Fibroblast of lung (primary cell): ENCODE measurements around the gene ZNF831.

Experiments
- CTCF ChIP-seq, 2 donors: IDR thresholded peaks in 1 of 2; conservative IDR thresholded peaks in 1 of 2; 1 replicate in 1 of 2; 2 replicates in 1 of 2; pipeline ENCODE4 v1.5.1; 2011 to 2012; ENCODE audit warnings: low read length in 2 of 2, control low read depth in 1 of 2, inconsistent platforms in 1 of 2, low read depth in 1 of 2, mild to moderate bottlenecking in 1 of 2
- EZH2 ChIP-seq: IDR thresholded peaks from 2 replicates; pipeline ENCODE4 v1.5.1; 2012; ENCODE audit warnings: low read length, control low read depth, mild to moderate bottlenecking; ENCODE audit errors: missing control alignments

DNA sequence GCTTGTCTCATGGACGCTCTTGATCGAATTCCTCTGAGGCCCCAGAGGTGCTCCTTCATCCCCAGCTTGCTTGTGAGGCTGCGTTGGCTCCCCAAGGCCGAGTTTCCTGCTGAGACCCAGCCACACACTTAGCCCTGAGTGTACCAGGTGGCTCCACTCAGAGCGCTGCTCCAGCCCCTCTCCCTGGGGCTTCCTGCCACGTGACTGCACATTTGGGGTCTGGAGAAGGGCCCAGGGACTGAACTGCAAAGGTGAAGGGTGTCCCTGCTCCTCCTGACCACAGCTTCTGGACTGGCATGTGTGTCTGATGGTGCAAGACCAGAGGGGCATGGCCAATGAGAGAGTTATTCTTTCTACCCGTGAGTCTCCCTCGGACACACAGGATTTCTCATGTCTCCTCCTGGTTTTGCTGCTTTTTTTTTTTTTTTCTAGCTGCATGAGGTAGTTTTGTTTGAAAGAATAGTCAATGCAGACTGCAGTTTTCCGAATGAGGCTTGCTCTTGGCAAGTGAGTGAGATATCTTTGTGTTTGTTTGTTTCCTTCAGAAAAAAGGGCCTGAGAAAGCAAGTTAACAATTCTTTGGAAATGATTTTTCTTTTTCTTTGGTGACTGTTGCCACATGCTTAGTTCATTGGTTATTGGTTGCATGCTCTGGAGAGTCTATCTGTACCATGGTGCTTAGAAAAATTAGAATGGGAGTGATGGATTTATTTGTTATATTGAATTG, 3.1 kb upstream of the ZNF831 start:
- no peak for TF ChIP-seq CTCF (conservative IDR thresholded peaks at IDR 0.05 in 1 of 2, IDR thresholded peaks at IDR 0.05 in 1 of 2; ENCODE audit: low read depth in 1 of 2, low read length in 2 of 2)
- no peak for TF ChIP-seq EZH2
